ENCODE measurements around the gene AEBP2. TPM values are rescaled to one million over a fixed set of nuclear protein-coding genes. Genes with fewer than 3 reads are reported as not detected.

AEBP2 gene
- total RNA-seq, 2 donors from 2014 or later: 29.3 to 51.7 TPM

GRCh38 chr12:19432309-19433170, 6.8 kb upstream of the AEBP2 start:
- Histone ChIP-seq H3K27me3 (replicated peaks; ENCODE audit: insufficient read depth) (no peaks in the 10 kb centered on the region), H3K36me3 (no peaks in the 10 kb centered on the region), H3K9me3 (no peaks in the 10 kb centered on the region), H3K4me1 (replicated peaks) (no peaks in the 10 kb centered on the region), H3K27ac (no peak overlapping the region), H3K4me3 (no peak overlapping the region)
- intact Hi-C loops (cut with DNase I): no loop called here
- no peak for TF ChIP-seq CTCF (IDR thresholded peaks at IDR 0.05)
- no peak for TF ChIP-seq POLR2A (IDR thresholded peaks at IDR 0.05)
- no peak for TF ChIP-seq POLR2AphosphoS5 (IDR thresholded peaks at IDR 0.05)
- no peak for DNase-seq (ENCODE audit: low spot score)
- 88% methylated on average over 9 of the region's 9 CpGs for whole genome bisulfite sequencing

- 71% methylated on average over 3 of the region's 3 CpGs for WGBS
Observed at GRCh38 chr12:19434538-19434937, 4.8 kb upstream of the AEBP2 start.

DNA sequence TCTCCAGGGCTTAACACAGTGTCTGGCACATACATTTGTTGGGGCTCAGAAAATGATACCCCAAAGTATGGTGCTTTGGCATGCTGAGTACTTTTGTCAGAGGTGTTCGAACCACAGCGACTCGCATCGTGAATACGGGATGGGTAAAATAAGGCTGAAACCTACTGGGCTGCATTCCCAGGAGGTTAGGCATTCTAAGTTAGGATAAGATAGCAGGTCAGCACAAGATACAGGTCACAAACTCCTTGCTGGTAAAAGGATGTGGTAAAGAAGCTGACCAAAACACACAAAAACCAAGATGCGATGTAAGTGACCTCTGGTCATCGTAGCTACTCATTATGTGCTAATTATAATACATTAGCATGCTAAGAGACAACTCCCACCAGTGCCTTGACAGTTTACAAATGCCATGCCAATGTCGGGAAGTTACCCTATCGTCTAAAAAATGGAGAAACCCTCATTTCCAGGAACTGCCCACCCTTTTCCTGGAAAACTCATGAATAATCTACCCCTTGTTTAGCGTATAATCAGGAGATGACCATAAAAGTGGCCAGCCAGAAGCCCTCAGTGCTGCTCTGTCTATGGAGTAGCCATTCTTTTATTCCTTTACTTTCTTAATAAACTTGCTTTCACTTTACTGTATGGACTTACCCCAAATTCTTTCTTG, 3.3 kb upstream of the AEBP2 start:
- H3K36me3 ChIP-seq: no peaks in the 10 kb centered on the region
- intact Hi-C loops (cut with DNase I): no loop called here
- WGBS: 94% methylated on average over 10 of the region's 10 CpGs
- H3K4me1 ChIP-seq (replicated peaks): no peaks in the 10 kb centered on the region
- no peak overlapping the region for H3K4me3 ChIP-seq
- DNase-seq (ENCODE audit: low spot score): no peak
- H3K27me3 ChIP-seq (replicated peaks; ENCODE audit: insufficient read depth): no peaks in the 10 kb centered on the region
- H3K9me3 ChIP-seq: no peaks in the 10 kb centered on the region
- TF ChIP-seq POLR2AphosphoS5 (IDR thresholded peaks at IDR 0.05) (no peak), POLR2A (IDR thresholded peaks at IDR 0.05) (no peak), CTCF (IDR thresholded peaks at IDR 0.05) (no peak)
- no peak overlapping the region for H3K27ac ChIP-seq

More at GRCh38 chr12:19434538-19434937, 4.8 kb upstream of the AEBP2 start:
- no peaks in the 10 kb centered on the region for H3K27me3 ChIP-seq (replicated peaks; ENCODE audit: insufficient read depth)
- DNase-seq (ENCODE audit: low spot score): no peak
- H3K4me3 ChIP-seq: no peak overlapping the region
- H3K9me3 ChIP-seq: no peaks in the 10 kb centered on the region
- intact Hi-C loops (cut with DNase I): no loop called here
- no peaks in the 10 kb centered on the region for H3K4me1 ChIP-seq (replicated peaks)
- no peak overlapping the region for H3K27ac ChIP-seq
- H3K36me3 ChIP-seq: no peaks in the 10 kb centered on the region
- TF ChIP-seq CTCF (IDR thresholded peaks at IDR 0.05): no peak
- TF ChIP-seq POLR2A (IDR thresholded peaks at IDR 0.05): no peak
- no peak for TF ChIP-seq POLR2AphosphoS5 (IDR thresholded peaks at IDR 0.05)

GRCh38 chr12:19436931-19437330, 2.4 kb upstream of the AEBP2 start:
- intact Hi-C loops (cut with DNase I): no loop called here
- no peak overlapping the region for H3K4me3 ChIP-seq
- no peaks in the 10 kb centered on the region for H3K27me3 ChIP-seq (replicated peaks; ENCODE audit: insufficient read depth)
- H3K27ac ChIP-seq: no peak overlapping the region
- H3K36me3 ChIP-seq: no peaks in the 10 kb centered on the region
- no peaks in the 10 kb centered on the region for H3K9me3 ChIP-seq
- H3K4me1 ChIP-seq (replicated peaks): no peaks in the 10 kb centered on the region
- WGBS: 82% methylated on average over 2 of the region's 2 CpGs
- no peak for DNase-seq (ENCODE audit: low spot score)
- TF ChIP-seq POLR2A (IDR thresholded peaks at IDR 0.05) (no peak), CTCF (IDR thresholded peaks at IDR 0.05) (no peak), POLR2AphosphoS5 (IDR thresholded peaks at IDR 0.05) (no peak)
